GM12878 (cell line): ENCODE measurements around the gene TNFRSF1B.

Experiments used
- BCL3 ChIP-seq: IDR thresholded peaks from 2 replicates; pipeline ENCODE4 v1.6.1; 2011; ENCODE audit warnings: borderline replicate concordance, low read depth, mild to moderate bottlenecking, moderate library complexity, low read length; ENCODE audit not compliant: insufficient read depth, poor library complexity, severe bottlenecking
- BMI1 ChIP-seq: fragments of 450-650 bp; IDR thresholded peaks from 2 replicates; pipeline ENCODE4 v1.6.1; 2016; ENCODE audit warnings: mild to moderate bottlenecking, moderate library complexity, borderline replicate concordance
- CREM ChIP-seq: IDR thresholded peaks from 2 replicates; pipeline ENCODE4 v1.6.1; 2014; ENCODE audit warnings: antibody characterized with exemption, low read depth
- EGR1 ChIP-seq, 2 experiments: IDR thresholded peaks; 1 replicate in 1 of 2; 2 replicates in 1 of 2; pipeline ENCODE4 v1.6.1; 2011 to 2012; ENCODE audit warnings: low read depth in 2 of 2, low read length in 2 of 2, borderline replicate concordance in 1 of 2, mild to moderate bottlenecking in 1 of 2, moderate library complexity in 1 of 2
- MYC ChIP-seq: IDR thresholded peaks from 2 replicates; pipeline ENCODE4 v1.6.1; 2011; ENCODE audit warnings: mild to moderate bottlenecking, low read length, moderate library complexity, inconsistent platforms; ENCODE audit not compliant: insufficient read depth, insufficient replicate concordance, insufficient read length, severe bottlenecking
- RAD21 ChIP-seq: IDR thresholded peaks from 2 replicates; pipeline ENCODE4 v1.6.1; 2011; ENCODE audit warnings: mild to moderate bottlenecking, low read depth, low read length, moderate library complexity; ENCODE audit not compliant: insufficient read depth
- REST ChIP-seq: IDR thresholded peaks from 2 replicates; pipeline ENCODE4 v1.6.1; 2012; ENCODE audit warnings: mild to moderate bottlenecking, low read depth, low read length
- SMARCA5 ChIP-seq: fragments of 450-650 bp; IDR thresholded peaks from 2 replicates; pipeline ENCODE4 v1.6.1; 2017; ENCODE audit warnings: mild to moderate bottlenecking
- TARDBP ChIP-seq: IDR thresholded peaks from 2 replicates; pipeline ENCODE4 v1.6.1; 2016; ENCODE audit warnings: borderline replicate concordance
- USF2 ChIP-seq: IDR thresholded peaks from 2 replicates; pipeline ENCODE4 v1.6.1; 2011; ENCODE audit warnings: low read depth, low read length, improper control_type of control experiment, borderline replicate concordance
- TF ChIP-seq, protein P1 (sequence below), 3 experiments: IDR thresholded peaks in 2 of 3; conservative IDR thresholded peaks in 1 of 3; 2 replicates each; pipeline ENCODE4 v1.5.1; 2011; ENCODE audit warnings: low read depth in 3 of 3, low read length in 3 of 3, mild to moderate bottlenecking in 3 of 3, control low read depth in 2 of 3, moderate library complexity in 2 of 3, inconsistent platforms in 1 of 3, mixed read lengths in 1 of 3; ENCODE audit not compliant: control insufficient read depth in 2 of 3, insufficient read depth in 1 of 3; ENCODE audit errors: extremely low read depth in 1 of 3

GRCh38 chr1:12180903-12181302, 14.1 kb downstream of the TNFRSF1B start:
- no peak for TF ChIP-seq MYC
- TF ChIP-seq CREM, result no peak
- TF ChIP-seq RAD21, result no peak
- TF ChIP-seq SMARCA5, result no peak
- no peak for TF ChIP-seq BMI1
- TF ChIP-seq BCL3, result no peak
- TF ChIP-seq, protein P1, sequence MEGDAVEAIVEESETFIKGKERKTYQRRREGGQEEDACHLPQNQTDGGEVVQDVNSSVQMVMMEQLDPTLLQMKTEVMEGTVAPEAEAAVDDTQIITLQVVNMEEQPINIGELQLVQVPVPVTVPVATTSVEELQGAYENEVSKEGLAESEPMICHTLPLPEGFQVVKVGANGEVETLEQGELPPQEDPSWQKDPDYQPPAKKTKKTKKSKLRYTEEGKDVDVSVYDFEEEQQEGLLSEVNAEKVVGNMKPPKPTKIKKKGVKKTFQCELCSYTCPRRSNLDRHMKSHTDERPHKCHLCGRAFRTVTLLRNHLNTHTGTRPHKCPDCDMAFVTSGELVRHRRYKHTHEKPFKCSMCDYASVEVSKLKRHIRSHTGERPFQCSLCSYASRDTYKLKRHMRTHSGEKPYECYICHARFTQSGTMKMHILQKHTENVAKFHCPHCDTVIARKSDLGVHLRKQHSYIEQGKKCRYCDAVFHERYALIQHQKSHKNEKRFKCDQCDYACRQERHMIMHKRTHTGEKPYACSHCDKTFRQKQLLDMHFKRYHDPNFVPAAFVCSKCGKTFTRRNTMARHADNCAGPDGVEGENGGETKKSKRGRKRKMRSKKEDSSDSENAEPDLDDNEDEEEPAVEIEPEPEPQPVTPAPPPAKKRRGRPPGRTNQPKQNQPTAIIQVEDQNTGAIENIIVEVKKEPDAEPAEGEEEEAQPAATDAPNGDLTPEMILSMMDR (IDR thresholded peaks at IDR 0.05 in 2 of 3, conservative IDR thresholded peaks at IDR 0.05 in 1 of 3; ENCODE audit: control insufficient read depth in 2 of 3, extremely low read depth in 1 of 3, insufficient read depth in 1 of 3, low read depth in 3 of 3, low read length in 3 of 3), result no peak
- TF ChIP-seq TARDBP, result no peak
- TF ChIP-seq EGR1 (IDR thresholded peaks at IDR 0.05; ENCODE audit: borderline replicate concordance in 1 of 2, low read depth in 2 of 2, low read length in 2 of 2), result no peak
- TF ChIP-seq REST, result no peak
- TF ChIP-seq USF2, result no peak
